Ascending aorta (tissue), 2 donors: ENCODE results near the gene TP53AIP1. TPM values are rescaled to one million over a fixed set of nuclear protein-coding genes. Genes with fewer than 3 reads are reported as not detected.

Experiments
- DNase-seq, 2 donors: peaks; one replicate each; pipeline ENCODE4 v3.0.0-alpha.2; 2019; ENCODE audit warnings: low spot score in 2 of 2
- H3K27ac ChIP-seq, 2 donors: fragments of 200-600 bp; sonication (generic); one replicate each; pipeline ENCODE4 v1.5.1; 2016 to 2017; ENCODE audit warnings: mild to moderate bottlenecking in 1 of 2
- H3K27me3 ChIP-seq: fragments of 200-600 bp; sonication (generic); one replicate; pipeline ENCODE4 v1.5.1; 2017
- H3K36me3 ChIP-seq, 2 donors: fragments of 200-600 bp; sonication (generic); one replicate each; pipeline ENCODE4 v1.5.1; 2016
- H3K4me1 ChIP-seq, 2 donors: fragments of 200-600 bp; sonication (generic); one replicate each; pipeline ENCODE4 v1.5.1; 2016 to 2017; ENCODE audit warnings: mild to moderate bottlenecking in 1 of 2
- H3K4me3 ChIP-seq, 2 donors: fragments of 200-600 bp; sonication (generic); one replicate each; pipeline ENCODE4 v1.5.1; 2016 to 2017; ENCODE audit warnings: mild to moderate bottlenecking in 1 of 2
- H3K9me3 ChIP-seq, 2 donors: fragments of 200-600 bp; sonication (generic); one replicate each; pipeline ENCODE4 v1.5.1; 2016
- intact Hi-C: fragments of 100-400 bp; cut with DNase I; formaldehyde crosslinking; loops from one replicate; pipeline ENCODE4 v1.15.1; 2023
- total RNA-seq: library from RNA; depleted of rRNA; stranded (reverse); fragments of >200 nt; gene quantifications from one replicate; pipeline ENCODE4 v1.1.0, GENCODE V29; 2016
- TF ChIP-seq, protein P1 (sequence below), 3 experiments: fragments of 200-600 bp in 2 of 3; fragments of 450-650 bp in 1 of 3; sonication (generic) in 2 of 3; IDR thresholded peaks; one replicate each; pipeline ENCODE4 v1.5.1; 2016 to 2019; ENCODE audit warnings: antibody characterized with exemption in 3 of 3, mild to moderate bottlenecking in 1 of 3, moderate library complexity in 1 of 3

The TP53AIP1 gene
- total RNA-seq, 1 donor from 2014 or later, result not detected

DNA sequence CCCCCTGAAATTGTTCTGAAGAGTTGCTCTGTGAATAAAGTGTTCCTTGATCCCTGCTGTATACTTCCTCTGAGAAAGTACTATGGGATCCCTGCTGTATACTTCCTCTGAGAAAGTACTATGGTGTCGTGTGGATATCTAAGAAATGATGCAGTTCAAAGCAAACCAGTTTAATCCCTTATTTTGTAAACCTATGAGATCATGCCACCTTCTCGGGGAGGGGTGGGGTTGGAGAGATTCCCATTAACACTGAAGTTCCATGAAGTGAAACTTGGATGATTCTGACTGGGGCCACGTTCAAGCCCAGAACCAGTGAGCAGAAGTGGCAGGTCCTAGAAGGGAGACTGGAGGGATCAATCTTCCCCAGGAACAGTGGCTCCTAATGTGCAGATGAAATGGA is 13.0 kb upstream of the TP53AIP1 start:
- Histone ChIP-seq H3K27me3 (no peaks in the 10 kb centered on the region), H3K4me3 (no peak overlapping the region), H3K36me3 (no peaks in the 10 kb centered on the region), H3K27ac (no peak overlapping the region), H3K9me3 (no peaks in the 10 kb centered on the region), H3K4me1 (no peaks in the 10 kb centered on the region)
- intact Hi-C loops, result loop anchor here (1.0 kb wide), 1 partner anchor 71 kb away; no protein-coding TSS in a partner anchor
- DNase-seq, result no peak
- TF ChIP-seq, protein P1, sequence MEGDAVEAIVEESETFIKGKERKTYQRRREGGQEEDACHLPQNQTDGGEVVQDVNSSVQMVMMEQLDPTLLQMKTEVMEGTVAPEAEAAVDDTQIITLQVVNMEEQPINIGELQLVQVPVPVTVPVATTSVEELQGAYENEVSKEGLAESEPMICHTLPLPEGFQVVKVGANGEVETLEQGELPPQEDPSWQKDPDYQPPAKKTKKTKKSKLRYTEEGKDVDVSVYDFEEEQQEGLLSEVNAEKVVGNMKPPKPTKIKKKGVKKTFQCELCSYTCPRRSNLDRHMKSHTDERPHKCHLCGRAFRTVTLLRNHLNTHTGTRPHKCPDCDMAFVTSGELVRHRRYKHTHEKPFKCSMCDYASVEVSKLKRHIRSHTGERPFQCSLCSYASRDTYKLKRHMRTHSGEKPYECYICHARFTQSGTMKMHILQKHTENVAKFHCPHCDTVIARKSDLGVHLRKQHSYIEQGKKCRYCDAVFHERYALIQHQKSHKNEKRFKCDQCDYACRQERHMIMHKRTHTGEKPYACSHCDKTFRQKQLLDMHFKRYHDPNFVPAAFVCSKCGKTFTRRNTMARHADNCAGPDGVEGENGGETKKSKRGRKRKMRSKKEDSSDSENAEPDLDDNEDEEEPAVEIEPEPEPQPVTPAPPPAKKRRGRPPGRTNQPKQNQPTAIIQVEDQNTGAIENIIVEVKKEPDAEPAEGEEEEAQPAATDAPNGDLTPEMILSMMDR (IDR thresholded peaks at IDR 0.05), result no peak

DNA sequence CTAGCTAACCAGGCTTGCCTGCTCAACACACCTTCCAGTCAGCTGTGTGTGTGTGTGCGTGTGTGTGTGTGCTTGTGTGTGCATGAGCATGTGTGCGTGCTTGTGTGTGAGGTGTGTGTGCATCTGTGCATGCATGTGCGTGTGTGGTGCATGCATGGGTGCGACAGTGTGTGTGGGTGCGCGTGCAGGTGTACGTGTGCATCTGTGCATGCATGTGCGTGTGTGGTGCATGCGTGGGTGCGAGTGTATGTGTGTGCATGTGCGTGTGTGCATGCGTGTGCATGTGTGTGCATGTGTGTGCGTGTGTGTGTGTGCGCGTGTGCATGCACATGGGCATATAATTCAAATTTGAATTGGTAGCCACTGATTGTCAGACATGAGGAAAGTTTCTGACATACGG is 10.5 kb upstream of the TP53AIP1 start:
- no peaks in the 10 kb centered on the region for H3K4me1 ChIP-seq
- no peaks in the 10 kb centered on the region for H3K9me3 ChIP-seq
- no peaks in the 10 kb centered on the region for H3K36me3 ChIP-seq
- no peak overlapping the region for H3K4me3 ChIP-seq
- DNase-seq, result no peak
- no peaks in the 10 kb centered on the region for H3K27me3 ChIP-seq
- intact Hi-C loops, result no loop called here
- no peak overlapping the region for H3K27ac ChIP-seq
- TF ChIP-seq, protein P1 (IDR thresholded peaks at IDR 0.05), result no peak

DNA sequence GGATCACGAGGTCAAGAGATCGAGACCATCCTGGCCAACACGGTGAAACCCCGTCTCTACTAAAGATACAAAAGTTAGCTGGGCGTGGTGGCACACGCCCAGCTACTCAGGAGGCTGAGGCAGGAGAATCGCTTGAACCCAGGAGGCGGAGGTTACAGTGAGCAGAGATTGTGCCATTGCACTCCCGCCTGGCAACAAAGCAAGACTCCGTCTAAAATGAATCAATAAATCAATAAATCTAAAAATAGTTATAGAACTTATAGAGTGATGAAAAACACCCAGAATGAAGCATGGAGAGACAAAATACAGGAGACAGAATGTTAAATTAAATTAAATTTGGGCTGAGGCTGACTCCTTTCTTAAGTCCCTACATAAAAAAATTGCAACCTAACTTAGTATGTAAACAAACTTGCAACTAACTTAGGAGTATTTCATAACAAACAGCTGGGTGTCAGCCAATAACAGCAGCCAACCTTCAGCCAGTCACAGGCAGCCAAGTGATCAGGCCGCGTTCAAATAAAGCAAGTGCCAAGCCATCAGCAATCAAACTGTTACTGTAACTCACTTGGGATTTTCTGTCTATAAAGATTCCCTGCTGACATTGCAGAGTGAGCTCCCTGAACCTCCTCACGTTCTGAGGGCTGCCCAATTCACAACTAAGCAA is 7.3 kb upstream of the TP53AIP1 start:
- Histone ChIP-seq H3K9me3 (no peaks in the 10 kb centered on the region), H3K4me3 (no peak overlapping the region), H3K36me3 (no peaks in the 10 kb centered on the region), H3K27me3 (no peaks in the 10 kb centered on the region), H3K4me1 (no peaks in the 10 kb centered on the region), H3K27ac (no peak overlapping the region)
- TF ChIP-seq, protein P1 (IDR thresholded peaks at IDR 0.05), result no peak
- intact Hi-C loops, result no loop called here
- no peak for DNase-seq

DNA sequence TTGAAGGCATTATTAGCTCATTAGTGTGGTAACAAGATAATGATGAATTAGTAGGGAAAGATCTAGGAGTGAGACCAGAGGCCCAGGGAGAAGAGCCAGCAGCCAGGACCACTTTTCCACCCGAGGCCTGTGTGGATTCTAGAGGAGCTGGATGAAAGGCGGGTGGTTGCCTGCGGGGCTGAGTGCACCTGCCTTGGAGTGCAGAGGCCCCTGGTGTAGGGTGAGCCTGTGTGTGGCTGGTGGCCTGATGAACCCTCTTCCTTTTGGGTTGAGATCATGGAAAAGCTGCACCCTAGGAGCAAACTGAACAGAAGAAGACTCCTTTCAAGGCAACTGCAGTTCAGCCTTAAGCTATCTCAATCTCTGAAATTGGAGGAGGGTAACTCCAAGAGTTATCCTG is 5.9 kb upstream of the TP53AIP1 start:
- Histone ChIP-seq H3K27ac (no peak overlapping the region), H3K36me3 (no peaks in the 10 kb centered on the region), H3K4me3 (no peak overlapping the region), H3K9me3 (no peaks in the 10 kb centered on the region), H3K4me1 (no peaks in the 10 kb centered on the region), H3K27me3 (no peaks in the 10 kb centered on the region)
- no peak for DNase-seq
- intact Hi-C loops, result no loop called here
- TF ChIP-seq, protein P1 (IDR thresholded peaks at IDR 0.05), result peak in 1 of 3 experiments; percentile 12

DNA sequence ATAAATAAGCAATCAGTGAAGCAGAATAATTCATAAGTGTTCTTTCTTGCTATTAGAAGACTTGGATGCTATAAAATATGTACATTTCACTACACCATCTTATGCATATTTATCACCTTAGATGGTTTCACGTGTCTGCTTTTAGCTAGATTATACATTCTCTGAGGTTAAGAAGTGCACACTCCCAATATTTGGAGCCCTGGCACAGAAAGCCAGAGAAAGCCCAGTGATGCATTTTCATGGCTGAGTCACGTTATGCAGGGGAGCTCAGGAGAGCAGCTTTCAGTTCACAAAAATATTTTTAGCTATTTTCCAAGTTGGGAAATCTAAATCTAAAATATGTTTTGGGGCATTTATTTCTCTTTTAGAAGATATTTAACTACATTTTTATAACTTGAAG is 5.1 kb upstream of the TP53AIP1 start:
- intact Hi-C loops, result no loop called here
- Histone ChIP-seq H3K27ac (no peak overlapping the region), H3K4me3 (no peak overlapping the region), H3K27me3 (no peaks in the 10 kb centered on the region), H3K9me3 (no peaks in the 10 kb centered on the region), H3K4me1 (no peaks in the 10 kb centered on the region), H3K36me3 (no peaks in the 10 kb centered on the region)
- DNase-seq, result no peak
- TF ChIP-seq, protein P1 (IDR thresholded peaks at IDR 0.05), result no peak

DNA sequence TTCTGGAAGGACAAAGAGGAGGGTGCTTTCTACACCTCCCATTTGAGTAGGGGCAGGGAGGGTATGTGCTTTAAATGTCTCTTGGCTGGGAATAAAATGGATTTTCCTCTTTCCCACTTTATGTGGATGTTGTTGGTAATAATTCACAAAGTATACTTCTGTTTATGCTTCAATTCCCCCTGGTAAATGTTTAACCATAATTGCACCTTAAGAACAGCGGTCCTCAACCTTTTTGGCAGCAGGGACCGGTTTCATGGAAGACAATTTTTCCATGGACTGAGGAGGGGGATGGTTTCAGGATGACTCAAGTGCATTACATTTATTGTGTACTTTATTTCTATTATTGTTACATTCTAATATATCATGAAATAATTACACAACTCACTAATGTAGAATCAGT is 4.0 kb upstream of the TP53AIP1 start:
- Histone ChIP-seq H3K9me3 (no peaks in the 10 kb centered on the region), H3K27ac (no peak overlapping the region), H3K36me3 (no peaks in the 10 kb centered on the region), H3K4me3 (no peak overlapping the region), H3K4me1 (no peaks in the 10 kb centered on the region), H3K27me3 (no peaks in the 10 kb centered on the region)
- intact Hi-C loops, result no loop called here
- DNase-seq, result no peak
- TF ChIP-seq, protein P1 (IDR thresholded peaks at IDR 0.05), result no peak
